Activated B cell treated with CpG ODN at 0.5 μM for 24 hours (primary cell): ENCODE results near the gene ITGB4. TPM values are rescaled to one million over a fixed set of nuclear protein-coding genes. Genes with fewer than 3 reads are reported as not detected.

Experiments
- ATAC-seq: fragments of 200-7000 bp; cut with Tn5 transposase; one replicate; pipeline ENCODE4 v1.10.0; 2021; ENCODE audit warnings: low read depth, mild to moderate bottlenecking, moderate library complexity
- CTCF ChIA-PET: fragments of 350-600 bp; sonication (Branson Sonifier 250); formaldehyde crosslinking; loops from one replicate; lab custom pipeline; 2021; ENCODE audit warnings: antibody characterized with exemption; lab: Charles Lee
- POLR2A ChIA-PET: fragments of 350-600 bp; sonication (Branson Sonifier 250); formaldehyde crosslinking; loops from one replicate; lab custom pipeline; 2021; ENCODE audit warnings: antibody characterized with exemption; lab: Charles Lee
- DNase-seq: peaks from one replicate; pipeline ENCODE4 v3.0.0; 2022
- H3K27ac Mint-ChIP-seq: one replicate; pipeline ENCODE4 v1.8.0; 2020; ENCODE audit warnings: mixed read lengths
- H3K27me3 Mint-ChIP-seq: one replicate; pipeline ENCODE4 v1.8.0; 2021; ENCODE audit warnings: mixed read lengths
- H3K36me3 Mint-ChIP-seq: one replicate; pipeline ENCODE4 v1.8.0; 2021; ENCODE audit warnings: low read depth, mixed read lengths
- H3K4me1 Mint-ChIP-seq: one replicate; pipeline ENCODE4 v1.8.0; 2021; ENCODE audit warnings: mixed read lengths
- H3K4me3 Mint-ChIP-seq: one replicate; pipeline ENCODE4 v1.8.0; 2020; ENCODE audit warnings: mild to moderate bottlenecking, mixed read lengths
- H3K9me3 Mint-ChIP-seq: one replicate; pipeline ENCODE4 v1.8.0; 2020; ENCODE audit warnings: mixed read lengths
- intact Hi-C: fragments of 100-400 bp; cut with micrococcal nuclease; formaldehyde crosslinking; loops from one replicate; pipeline ENCODE4 v1.15.1; 2024
- total RNA-seq: library from RNA; stranded (reverse); gene quantifications from 2 replicates; pipeline ENCODE4 v1.2.3, GENCODE V29; 2022
- TF ChIP-seq, protein P1 (sequence below): fragments of 200-600 bp; IDR thresholded peaks from one replicate; pipeline ENCODE4 v1.8.0; 2022; ENCODE audit warnings: antibody characterized with exemption, mild to moderate bottlenecking

Gene ITGB4
- total RNA-seq, 1 donor from 2014 or later: 2.2 TPM

DNA sequence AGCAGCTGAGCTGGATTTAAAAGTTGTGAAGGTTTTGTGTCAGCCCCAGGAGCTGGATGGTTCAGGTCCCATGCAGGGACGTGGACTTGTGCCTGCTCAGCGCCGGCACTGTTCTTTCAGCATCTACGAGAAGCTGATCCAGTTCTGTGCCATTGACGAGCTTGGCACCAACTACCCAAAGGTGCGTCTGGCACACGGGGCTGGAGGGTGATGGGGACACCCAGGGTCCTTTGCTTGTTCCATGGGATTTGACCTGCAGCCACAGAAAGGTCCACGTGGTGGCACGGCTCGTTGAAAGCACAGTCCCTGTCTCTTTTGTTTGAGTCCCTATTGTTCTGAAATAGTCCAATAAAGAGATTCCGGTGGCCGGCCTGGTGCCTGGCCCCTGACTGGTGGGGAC is 18.1 kb upstream of the ITGB4 start:
- POLR2A ChIA-PET: no interaction called here
- Mint-ChIP-seq H3K4me3 (no peak overlapping the region), H3K9me3 (no peaks in the 10 kb centered on the region), H3K4me1 (no peaks in the 10 kb centered on the region), H3K27me3 (no peaks in the 10 kb centered on the region), H3K36me3 (peaks cover 92% of the 10 kb centered on the region), H3K27ac (no peak overlapping the region)
- CTCF ChIA-PET: interaction anchor here (1.2 kb wide), 1 partner anchor 46 kb away, joined by 3 read pairs; no protein-coding TSS in a partner anchor
- DNase-seq (no peak), ATAC-seq (no peak)
- TF ChIP-seq, protein P1, sequence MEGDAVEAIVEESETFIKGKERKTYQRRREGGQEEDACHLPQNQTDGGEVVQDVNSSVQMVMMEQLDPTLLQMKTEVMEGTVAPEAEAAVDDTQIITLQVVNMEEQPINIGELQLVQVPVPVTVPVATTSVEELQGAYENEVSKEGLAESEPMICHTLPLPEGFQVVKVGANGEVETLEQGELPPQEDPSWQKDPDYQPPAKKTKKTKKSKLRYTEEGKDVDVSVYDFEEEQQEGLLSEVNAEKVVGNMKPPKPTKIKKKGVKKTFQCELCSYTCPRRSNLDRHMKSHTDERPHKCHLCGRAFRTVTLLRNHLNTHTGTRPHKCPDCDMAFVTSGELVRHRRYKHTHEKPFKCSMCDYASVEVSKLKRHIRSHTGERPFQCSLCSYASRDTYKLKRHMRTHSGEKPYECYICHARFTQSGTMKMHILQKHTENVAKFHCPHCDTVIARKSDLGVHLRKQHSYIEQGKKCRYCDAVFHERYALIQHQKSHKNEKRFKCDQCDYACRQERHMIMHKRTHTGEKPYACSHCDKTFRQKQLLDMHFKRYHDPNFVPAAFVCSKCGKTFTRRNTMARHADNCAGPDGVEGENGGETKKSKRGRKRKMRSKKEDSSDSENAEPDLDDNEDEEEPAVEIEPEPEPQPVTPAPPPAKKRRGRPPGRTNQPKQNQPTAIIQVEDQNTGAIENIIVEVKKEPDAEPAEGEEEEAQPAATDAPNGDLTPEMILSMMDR: no peak
- intact Hi-C loops: no loop called here

DNA sequence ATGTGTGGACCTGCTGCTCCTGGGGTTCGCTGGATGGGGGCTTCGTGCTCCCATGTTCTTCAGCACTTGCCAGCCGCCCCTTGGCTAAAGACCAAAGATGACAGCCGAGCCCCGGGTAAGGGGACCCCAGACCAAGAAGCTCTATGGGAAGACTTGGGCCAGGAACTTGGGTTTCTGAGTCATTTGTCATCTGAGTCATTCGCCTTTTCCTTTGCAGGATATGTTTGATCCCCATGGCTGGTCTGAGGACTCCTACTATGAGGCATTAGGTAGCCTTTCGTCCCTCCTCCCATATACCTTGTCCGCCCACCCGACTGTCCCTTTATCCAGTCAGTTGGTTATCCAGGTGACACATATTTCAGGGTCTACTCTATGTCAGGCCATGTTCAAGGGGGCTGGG is 17.7 kb upstream of the ITGB4 start:
- POLR2A ChIA-PET: interaction anchor here (0.6 kb wide), 1 partner anchor 688 kb away, joined by 4 read pairs; no protein-coding TSS in a partner anchor
- Mint-ChIP-seq H3K4me1 (no peaks in the 10 kb centered on the region), H3K4me3 (no peak overlapping the region), H3K9me3 (no peaks in the 10 kb centered on the region), H3K36me3 (peaks cover 94% of the 10 kb centered on the region), H3K27ac (no peak overlapping the region), H3K27me3 (no peaks in the 10 kb centered on the region)
- ATAC-seq (no peak), DNase-seq (no peak)
- TF ChIP-seq, protein P1: no peak
- intact Hi-C loops: no loop called here
- CTCF ChIA-PET: interaction anchor here (1.2 kb wide), 1 partner anchor 46 kb away, joined by 3 read pairs; no protein-coding TSS in a partner anchor

DNA sequence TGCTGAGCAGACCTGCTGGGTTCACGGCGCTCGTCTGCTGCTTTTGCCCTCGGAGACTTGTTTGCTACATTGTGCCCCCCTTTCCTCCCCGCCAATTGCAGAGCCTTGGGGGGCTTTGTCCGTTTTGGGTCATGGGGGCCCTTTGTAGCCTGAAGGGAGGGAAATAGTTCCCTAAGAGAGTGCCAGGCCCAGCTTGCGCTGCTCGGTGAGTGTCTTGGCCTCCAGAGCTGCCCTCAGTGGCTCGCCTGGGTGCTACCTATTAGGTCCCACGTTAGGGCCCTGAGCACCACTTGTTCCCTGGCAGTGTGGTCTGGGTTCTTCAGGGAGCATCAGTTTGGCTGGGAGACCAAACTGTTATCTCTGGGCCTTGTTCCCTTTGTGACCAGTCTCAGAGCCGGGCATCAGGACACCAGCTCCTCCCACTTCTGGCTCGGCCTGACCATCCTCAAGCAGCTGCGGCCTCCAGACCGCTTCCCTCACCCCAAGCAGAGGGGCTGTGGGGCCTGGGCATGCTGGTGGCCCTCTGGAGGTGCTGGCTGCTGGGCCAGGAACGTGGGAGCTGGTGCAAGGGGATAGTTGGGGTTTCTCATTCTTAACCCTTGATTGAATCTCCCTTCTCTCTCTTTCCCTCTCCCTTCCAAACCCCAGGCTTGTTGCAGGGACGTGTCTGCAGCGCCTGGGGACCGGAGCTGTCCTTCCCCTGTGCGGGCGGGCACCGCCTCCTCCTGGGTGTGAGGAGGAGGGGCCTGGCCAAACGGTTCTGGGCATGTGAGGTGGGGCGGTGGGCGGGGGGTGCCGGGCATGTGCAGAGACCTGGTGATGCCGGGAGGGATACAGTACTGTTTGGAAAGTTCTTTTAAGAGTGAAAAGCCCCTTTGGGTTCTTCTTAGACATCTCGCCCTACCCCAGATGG is 16.0 kb upstream of the ITGB4 start:
- Mint-ChIP-seq H3K36me3 (peaks cover 86% of the 10 kb centered on the region), H3K4me3 (no peak overlapping the region), H3K27ac (no peak overlapping the region), H3K27me3 (no peaks in the 10 kb centered on the region), H3K4me1 (no peaks in the 10 kb centered on the region), H3K9me3 (no peaks in the 10 kb centered on the region)
- ChIA-PET CTCF (no interaction called here), POLR2A (no interaction called here)
- intact Hi-C loops: no loop called here
- DNase-seq: no peak
- TF ChIP-seq, protein P1: no peak
- ATAC-seq: no peak

DNA sequence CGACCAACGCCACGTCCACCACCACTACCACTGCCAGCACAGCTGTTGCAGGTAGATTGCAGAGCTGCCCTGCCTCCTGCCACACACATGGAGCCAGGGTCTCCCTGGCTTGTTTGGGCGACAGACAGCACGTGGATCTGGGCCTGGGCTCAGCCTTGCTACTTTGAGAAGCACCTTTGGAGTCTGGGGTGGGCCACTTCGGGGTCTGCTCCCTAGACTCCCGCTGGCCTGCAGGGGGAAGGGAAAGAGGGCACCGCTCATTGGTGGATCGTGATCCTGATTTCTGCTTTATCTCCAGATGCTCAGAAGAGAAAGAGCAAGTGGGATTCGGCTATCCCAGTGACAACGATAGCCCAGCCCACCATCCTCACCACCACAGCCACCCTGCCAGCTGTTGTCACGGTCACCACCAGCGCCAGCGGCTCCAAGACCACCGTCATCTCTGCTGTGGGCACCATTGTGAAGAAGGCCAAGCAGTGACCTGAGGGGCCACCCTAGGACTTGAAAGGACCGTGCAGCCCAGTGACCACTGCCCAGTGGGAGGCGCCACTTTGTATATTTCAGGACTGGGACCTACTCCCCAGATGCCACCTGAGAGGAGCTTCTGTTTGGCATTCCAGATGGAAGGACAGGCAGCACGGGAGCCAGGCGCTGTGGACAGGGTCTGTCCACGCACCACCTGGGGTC is 15.1 kb upstream of the ITGB4 start:
- POLR2A ChIA-PET: no interaction called here
- ATAC-seq (no peak), DNase-seq (no peak)
- no peak overlapping the region for H3K4me3 Mint-ChIP-seq
- no peaks in the 10 kb centered on the region for H3K9me3 Mint-ChIP-seq
- H3K4me1 Mint-ChIP-seq: no peaks in the 10 kb centered on the region
- H3K27me3 Mint-ChIP-seq: no peaks in the 10 kb centered on the region
- TF ChIP-seq, protein P1: no peak
- CTCF ChIA-PET: no interaction called here
- H3K27ac Mint-ChIP-seq: no peak overlapping the region
- H3K36me3 Mint-ChIP-seq: peaks cover 76% of the 10 kb centered on the region
- intact Hi-C loops: no loop called here

DNA sequence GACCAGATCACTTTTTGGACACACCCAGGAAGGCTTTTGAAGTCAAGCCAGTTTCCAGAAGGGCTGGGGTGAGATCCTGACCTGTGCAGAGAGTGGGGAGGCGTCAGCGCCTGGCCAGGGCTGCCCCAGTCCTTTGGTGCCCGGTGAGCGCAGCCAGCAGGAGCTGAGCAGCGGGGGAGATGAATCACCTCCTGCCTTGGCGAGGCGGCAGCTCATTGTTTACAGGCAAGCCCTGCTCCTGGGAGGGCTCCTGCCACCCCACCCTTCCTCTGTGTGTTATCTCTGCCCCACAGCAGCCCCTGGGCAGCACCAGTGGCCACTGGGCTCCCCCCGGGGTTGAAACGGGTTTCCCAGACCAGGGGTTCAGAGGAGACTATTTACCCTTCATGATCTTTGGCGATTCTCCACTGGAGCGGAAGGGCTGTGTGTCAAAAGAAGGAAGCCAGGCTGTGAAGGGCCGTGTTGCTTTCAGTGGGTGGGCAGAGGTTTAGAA is 14.1 kb upstream of the ITGB4 start:
- no peaks in the 10 kb centered on the region for H3K27me3 Mint-ChIP-seq
- peaks cover 67% of the 10 kb centered on the region for H3K36me3 Mint-ChIP-seq
- intact Hi-C loops: no loop called here
- POLR2A ChIA-PET: no interaction called here
- DNase-seq (no peak), ATAC-seq (no peak)
- no peak overlapping the region for H3K4me3 Mint-ChIP-seq
- no peaks in the 10 kb centered on the region for H3K9me3 Mint-ChIP-seq
- TF ChIP-seq, protein P1: no peak
- CTCF ChIA-PET: interaction anchor here (0.7 kb wide), 1 partner anchor 74 kb away, joined by 3 read pairs; the partner anchor contains the start of gene SMIM5
- peak overlapping the region; percentile 50 for H3K27ac Mint-ChIP-seq
- no peaks in the 10 kb centered on the region for H3K4me1 Mint-ChIP-seq
